ENCODE results near the gene CCDC149. TPM values are rescaled to one million over a fixed set of nuclear protein-coding genes. Genes with fewer than 3 reads are reported as not detected.

CCDC149 gene
- total RNA-seq, 4 donors from 2014 or later = 6.5 to 17.4 (median 12.3) TPM

DNA sequence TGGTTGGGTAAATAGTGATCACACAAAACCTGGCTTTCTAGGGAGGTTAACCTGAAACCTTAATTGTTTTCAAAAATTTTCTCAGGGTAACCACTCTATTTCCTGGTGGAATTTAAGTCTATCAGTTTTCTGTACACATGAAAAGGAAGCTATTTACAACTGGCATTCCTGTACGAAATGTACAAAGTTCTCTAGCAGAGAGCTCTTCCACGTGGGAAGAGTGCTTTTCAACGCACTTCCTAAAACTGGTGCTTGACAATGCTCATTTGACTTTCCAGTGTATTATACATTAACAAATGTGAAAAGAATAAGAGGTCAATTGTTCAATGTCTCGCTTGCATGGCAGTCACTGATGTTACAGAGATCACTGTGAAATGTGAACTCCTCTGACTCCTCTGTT lies 120.3 kb downstream of the CCDC149 start:
- 75% methylated on average over 4 of the region's 4 CpGs for WGBS
- no peak for DNase-seq (ENCODE audit: low spot score in 2 of 2)
- Histone ChIP-seq H3K4me1 (peaks cover 24% of the 10 kb centered on the region), H3K9me3 (no peaks in the 10 kb centered on the region), H3K4me3 (no peak overlapping the region), H3K27me3 (no peaks in the 10 kb centered on the region), H3K36me3 (no peaks in the 10 kb centered on the region), H3K27ac (no peak overlapping the region)
- TF ChIP-seq EP300 (IDR thresholded peaks at IDR 0.05) = no peak
- TF ChIP-seq POLR2A (IDR thresholded peaks at IDR 0.05) = no peak
- no peak for TF ChIP-seq POLR2AphosphoS5 (IDR thresholded peaks at IDR 0.05)
- TF ChIP-seq, protein P1, sequence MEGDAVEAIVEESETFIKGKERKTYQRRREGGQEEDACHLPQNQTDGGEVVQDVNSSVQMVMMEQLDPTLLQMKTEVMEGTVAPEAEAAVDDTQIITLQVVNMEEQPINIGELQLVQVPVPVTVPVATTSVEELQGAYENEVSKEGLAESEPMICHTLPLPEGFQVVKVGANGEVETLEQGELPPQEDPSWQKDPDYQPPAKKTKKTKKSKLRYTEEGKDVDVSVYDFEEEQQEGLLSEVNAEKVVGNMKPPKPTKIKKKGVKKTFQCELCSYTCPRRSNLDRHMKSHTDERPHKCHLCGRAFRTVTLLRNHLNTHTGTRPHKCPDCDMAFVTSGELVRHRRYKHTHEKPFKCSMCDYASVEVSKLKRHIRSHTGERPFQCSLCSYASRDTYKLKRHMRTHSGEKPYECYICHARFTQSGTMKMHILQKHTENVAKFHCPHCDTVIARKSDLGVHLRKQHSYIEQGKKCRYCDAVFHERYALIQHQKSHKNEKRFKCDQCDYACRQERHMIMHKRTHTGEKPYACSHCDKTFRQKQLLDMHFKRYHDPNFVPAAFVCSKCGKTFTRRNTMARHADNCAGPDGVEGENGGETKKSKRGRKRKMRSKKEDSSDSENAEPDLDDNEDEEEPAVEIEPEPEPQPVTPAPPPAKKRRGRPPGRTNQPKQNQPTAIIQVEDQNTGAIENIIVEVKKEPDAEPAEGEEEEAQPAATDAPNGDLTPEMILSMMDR (IDR thresholded peaks at IDR 0.05) = no peak

DNA sequence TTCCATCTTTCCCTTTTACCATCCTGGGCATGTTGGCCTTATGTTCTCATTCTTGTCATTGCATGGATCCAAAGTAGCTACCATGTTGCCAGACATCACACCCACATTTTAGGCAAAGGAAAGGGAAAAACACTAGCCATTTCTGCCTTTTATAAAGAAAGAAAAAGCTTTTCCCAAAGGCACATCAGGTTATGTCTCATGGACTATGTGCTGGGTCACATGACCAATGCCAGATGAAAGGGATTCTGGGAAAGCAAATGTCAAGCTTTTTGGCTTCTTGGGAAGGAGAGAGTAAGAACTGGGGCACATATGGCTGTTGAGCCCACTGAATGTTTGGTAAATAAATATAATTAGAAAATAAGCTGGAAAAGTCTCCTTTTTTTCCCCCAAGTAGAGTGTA lies 121.8 kb downstream of the CCDC149 start:
- Histone ChIP-seq H3K4me1 (peaks cover 23% of the 10 kb centered on the region), H3K36me3 (no peaks in the 10 kb centered on the region), H3K4me3 (no peak overlapping the region), H3K27ac (no peak overlapping the region), H3K27me3 (no peaks in the 10 kb centered on the region), H3K9me3 (no peaks in the 10 kb centered on the region)
- DNase-seq (ENCODE audit: low spot score in 2 of 2) = no peak
- TF ChIP-seq EP300 (IDR thresholded peaks at IDR 0.05) (no peak), POLR2A (IDR thresholded peaks at IDR 0.05) (no peak), POLR2AphosphoS5 (IDR thresholded peaks at IDR 0.05) (no peak)
- TF ChIP-seq, protein P1 (IDR thresholded peaks at IDR 0.05) = no peak

DNA sequence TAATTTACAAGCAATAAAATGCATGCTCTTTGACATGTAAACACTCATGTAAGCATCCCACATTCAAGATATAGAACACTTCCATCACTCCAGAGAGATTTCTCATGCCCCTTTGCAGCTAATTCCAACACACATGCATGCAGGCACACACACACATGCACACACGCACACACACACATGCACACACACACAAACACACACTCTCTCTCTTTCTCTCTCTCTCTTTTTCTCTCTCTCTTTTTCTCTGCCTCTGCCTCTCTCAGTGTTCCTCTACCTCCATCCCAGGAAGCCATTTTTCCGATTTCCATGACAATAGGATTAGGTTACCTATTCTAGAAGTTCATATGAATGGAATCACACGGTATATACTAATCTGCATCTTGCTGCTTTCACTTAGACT lies 129.3 kb downstream of the CCDC149 start:
- no peak for TF ChIP-seq POLR2A (IDR thresholded peaks at IDR 0.05)
- TF ChIP-seq POLR2AphosphoS5 (IDR thresholded peaks at IDR 0.05) = no peak
- TF ChIP-seq, protein P1 (IDR thresholded peaks at IDR 0.05) = no peak
- no peak for TF ChIP-seq EP300 (IDR thresholded peaks at IDR 0.05)
- H3K4me1 ChIP-seq = peaks cover 31% of the 10 kb centered on the region
- H3K27ac ChIP-seq = no peak overlapping the region
- DNase-seq (ENCODE audit: low spot score in 2 of 2) = no peak
- H3K27me3 ChIP-seq = no peaks in the 10 kb centered on the region
- no peaks in the 10 kb centered on the region for H3K9me3 ChIP-seq
- 81% methylated on average over 3 of the region's 3 CpGs for WGBS
- no peaks in the 10 kb centered on the region for H3K36me3 ChIP-seq
- H3K4me3 ChIP-seq = no peak overlapping the region

DNA sequence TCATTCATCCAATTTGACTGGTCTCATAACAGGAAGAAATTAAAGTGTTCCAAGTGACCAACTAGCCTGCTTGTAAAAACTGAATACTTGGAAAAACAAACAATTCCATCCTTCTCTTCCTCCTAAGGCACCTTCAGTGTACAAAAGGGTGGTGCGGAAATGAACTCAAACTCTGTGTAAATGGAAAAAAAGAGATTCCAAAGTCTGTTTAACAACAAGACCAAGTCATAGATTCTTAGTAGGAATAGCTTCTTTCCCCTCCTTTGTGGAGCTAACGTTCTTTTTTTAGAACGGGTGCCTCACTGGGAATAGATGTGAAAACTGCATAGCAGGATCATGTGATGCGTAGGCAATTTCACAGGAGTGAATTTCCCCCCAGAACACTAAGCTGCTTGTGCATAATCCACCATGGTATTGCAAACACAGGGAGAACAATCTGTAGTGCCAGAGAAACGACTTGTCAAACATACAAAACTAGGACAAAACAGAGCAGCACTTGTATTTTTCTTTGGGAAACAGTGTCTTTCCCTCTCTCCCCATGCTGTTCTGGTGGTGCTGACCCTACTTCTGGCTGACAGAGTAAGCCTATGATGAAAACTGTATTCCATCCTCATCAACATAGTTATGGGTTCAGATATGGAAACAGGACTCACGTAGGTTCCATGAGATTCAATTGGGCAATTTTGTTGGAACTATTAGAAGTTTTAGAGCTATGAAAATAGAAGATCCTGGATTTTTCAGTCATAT lies 130.7 kb downstream of the CCDC149 start:
- Histone ChIP-seq H3K36me3 (no peaks in the 10 kb centered on the region), H3K4me3 (no peak overlapping the region), H3K27ac (peak overlapping the region; percentile 30), H3K27me3 (no peaks in the 10 kb centered on the region), H3K4me1 (peaks cover 38% of the 10 kb centered on the region), H3K9me3 (no peaks in the 10 kb centered on the region)
- WGBS = 69% methylated on average over 6 of the region's 6 CpGs
- TF ChIP-seq POLR2AphosphoS5 (IDR thresholded peaks at IDR 0.05) = no peak
- TF ChIP-seq, protein P1 (IDR thresholded peaks at IDR 0.05) = no peak
- peak; percentile 68 for TF ChIP-seq EP300 (IDR thresholded peaks at IDR 0.05)
- DNase-seq (ENCODE audit: low spot score in 2 of 2) = no peak

DNA sequence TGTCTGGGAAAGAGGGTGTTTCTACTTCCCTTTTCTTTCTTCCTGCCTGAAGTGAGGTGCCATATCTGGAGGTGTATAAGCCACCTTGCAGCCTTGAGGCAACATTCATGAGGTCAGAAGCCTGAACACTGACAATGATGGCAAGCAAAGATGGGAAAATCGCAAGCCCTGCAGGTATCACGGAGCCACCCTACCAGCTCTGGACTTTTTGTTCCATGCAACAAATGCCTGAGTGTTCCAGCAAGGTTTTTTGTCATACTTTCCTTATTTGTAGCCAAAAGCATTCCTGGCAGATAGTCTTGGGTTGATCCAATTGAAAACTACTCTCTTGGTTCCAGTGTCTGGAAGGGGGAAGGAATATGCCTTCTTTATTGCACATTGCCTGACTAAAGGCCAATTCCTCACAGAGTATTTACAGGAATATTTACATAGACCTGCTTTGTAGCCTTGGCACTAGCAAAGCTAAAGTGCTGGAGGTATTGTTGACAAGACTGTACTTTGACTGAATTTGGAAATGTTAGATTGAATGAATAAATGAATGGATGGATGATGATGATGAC lies 131.8 kb downstream of the CCDC149 start:
- Histone ChIP-seq H3K27ac (peak overlapping the region; percentile 16), H3K4me3 (no peak overlapping the region), H3K36me3 (no peaks in the 10 kb centered on the region), H3K9me3 (no peaks in the 10 kb centered on the region), H3K4me1 (peaks cover 38% of the 10 kb centered on the region), H3K27me3 (no peaks in the 10 kb centered on the region)
- 33% methylated on average over 2 of the region's 2 CpGs for WGBS
- no peak for DNase-seq (ENCODE audit: low spot score in 2 of 2)
- TF ChIP-seq, protein P1 (IDR thresholded peaks at IDR 0.05) = no peak
- TF ChIP-seq POLR2A (IDR thresholded peaks at IDR 0.05) = no peak
- no peak for TF ChIP-seq EP300 (IDR thresholded peaks at IDR 0.05)
- TF ChIP-seq POLR2AphosphoS5 (IDR thresholded peaks at IDR 0.05) = no peak
